Endothelial cell of umbilical vein (primary cell): Measurements from ENCODE around the gene MYO1E. TPM values are rescaled to one million over a fixed set of nuclear protein-coding genes. Genes with fewer than 3 reads are reported as not detected.

Experiments
- BruUV-seq: library from RNA; stranded (reverse); fragments of 400-500 nt; replicated peaks from 2 replicates; lab custom pipeline; 2021; lab: Mats Ljungman, UMichigan
- CTCF ChIA-PET: fragments of 300-600, 350-600 bp; sonication (Branson Sonifier 250); formaldehyde crosslinking; loops from one replicate; lab custom pipeline; 2021; ENCODE audit warnings: antibody characterized with exemption, inconsistent platforms; lab: Charles Lee
- POLR2A ChIA-PET: fragments of 300-600, 350-600 bp; sonication (Branson Sonifier 250); formaldehyde crosslinking; loops from one replicate; lab custom pipeline; 2021; ENCODE audit warnings: antibody characterized with exemption, inconsistent platforms; lab: Charles Lee
- DNase-seq: peaks from one replicate; pipeline ENCODE4 v3.0.0-alpha.2; 2011; ENCODE audit warnings: low read depth, low spot score
- FAIRE-seq: peaks from 2 replicates; lab custom pipeline; 2011; peaks lifted over from hg19 to GRCh38; lab: Jason Lieb, UNC
- H2AFZ ChIP-seq: 2 replicates; pipeline ENCODE4 v1.6.0; 2012; ENCODE audit warnings: low read depth, low read length, control low read depth, inconsistent platforms
- H3K27ac ChIP-seq: 2 replicates; pipeline ENCODE4 v1.5.1; 2011; ENCODE audit warnings: low read depth, mild to moderate bottlenecking, control low read depth, low read length, moderate library complexity; ENCODE audit not compliant: insufficient read depth
- H3K27me3 ChIP-seq, 2 experiments: 2 replicates each; pipeline versions ENCODE4 v1.6.0 to v1.6.1; 2011; ENCODE audit warnings: low read length in 2 of 2, mixed read lengths in 1 of 2; ENCODE audit not compliant: control insufficient read depth in 2 of 2, insufficient read depth in 2 of 2
- H3K36me3 ChIP-seq, 2 experiments: 2 replicates in 1 of 2; 3 replicates in 1 of 2; pipeline ENCODE4 v1.5.1; 2011; ENCODE audit warnings: low read length in 2 of 2, mild to moderate bottlenecking in 1 of 2, moderate library complexity in 1 of 2; ENCODE audit not compliant: control insufficient read depth in 2 of 2, insufficient read depth in 2 of 2; ENCODE audit errors: extremely low read depth in 1 of 2
- H3K4me1 ChIP-seq: 3 replicates; pipeline ENCODE4 v1.5.1; 2011; ENCODE audit warnings: mild to moderate bottlenecking, low read length; ENCODE audit not compliant: control insufficient read depth, insufficient read depth; ENCODE audit errors: extremely low read depth
- H3K4me2 ChIP-seq: 2 replicates; pipeline ENCODE4 v1.6.1; 2011; ENCODE audit warnings: low read length, control low read depth, mixed read lengths; ENCODE audit not compliant: insufficient read depth
- H3K4me3 ChIP-seq, 3 experiments: fragments of 200-600 bp in 1 of 3; sonication (generic), shearing (Covaris generic) in 1 of 3; replicated peaks in 1 of 3; 2 replicates each; pipeline ENCODE4 v1.5.1; 2011 to 2016; ENCODE audit warnings: control low read depth in 3 of 3, low read length in 3 of 3, mild to moderate bottlenecking in 2 of 3, inconsistent platforms in 1 of 3, low read depth in 1 of 3, moderate library complexity in 1 of 3; ENCODE audit not compliant: insufficient read depth in 1 of 3
- H3K79me2 ChIP-seq: 2 replicates; pipeline ENCODE4 v1.6.0; 2012; ENCODE audit warnings: low read length, inconsistent platforms; ENCODE audit not compliant: control insufficient read depth, insufficient read depth
- H3K9ac ChIP-seq: replicated peaks from 2 replicates; pipeline ENCODE3; 2011; ENCODE audit warnings: low read length, control low read depth; ENCODE audit not compliant: insufficient read depth; ENCODE audit errors: extremely low read depth
- H3K9me1 ChIP-seq: replicated peaks from 3 replicates; pipeline ENCODE4 v1.6.0; 2011; ENCODE audit warnings: mild to moderate bottlenecking, low read length; ENCODE audit not compliant: control insufficient read depth, insufficient read depth; ENCODE audit errors: extremely low read depth
- H3K9me3 ChIP-seq: replicated peaks from 2 replicates; pipeline ENCODE4 v1.5.1; 2012; ENCODE audit warnings: low read length, inconsistent platforms; ENCODE audit not compliant: control insufficient read depth, insufficient read depth
- H4K20me1 ChIP-seq: replicated peaks from 2 replicates; pipeline ENCODE3; 2011; ENCODE audit warnings: mild to moderate bottlenecking, low read length; ENCODE audit not compliant: control insufficient read depth, insufficient read depth; ENCODE audit errors: extremely low read depth
- CTCF ChIP-seq, 2 donors: IDR thresholded peaks; 1 replicate in 1 of 2; 2 replicates in 1 of 2; pipeline ENCODE4 v1.5.1; 2011; ENCODE audit warnings: low read length in 2 of 2, mild to moderate bottlenecking in 2 of 2, moderate library complexity in 2 of 2, control low read depth in 1 of 2, inconsistent platforms in 1 of 2, low read depth in 1 of 2; ENCODE audit not compliant: insufficient read depth in 1 of 2; ENCODE audit errors: extremely low read depth in 1 of 2
- EZH2 ChIP-seq: IDR thresholded peaks from 2 replicates; pipeline ENCODE4 v1.6.1; 2012; ENCODE audit warnings: borderline replicate concordance, low read depth, mild to moderate bottlenecking, moderate library complexity, low read length, inconsistent platforms; ENCODE audit not compliant: severe bottlenecking
- FOS ChIP-seq: IDR thresholded peaks from 2 replicates; pipeline ENCODE4 v1.6.1; 2011; ENCODE audit warnings: mild to moderate bottlenecking, low read length, moderate library complexity, borderline replicate concordance; ENCODE audit not compliant: insufficient read depth
- GATA2 ChIP-seq: IDR thresholded peaks from 2 replicates; pipeline ENCODE4 v1.7.0; 2011; ENCODE audit warnings: low read depth, mild to moderate bottlenecking, moderate library complexity, mixed read lengths, low read length; ENCODE audit not compliant: insufficient read length, insufficient read depth
- JUN ChIP-seq: IDR thresholded peaks from 2 replicates; pipeline ENCODE4 v1.6.1; 2011; ENCODE audit warnings: borderline replicate concordance, low read depth; ENCODE audit not compliant: insufficient read length, insufficient read depth
- MAX ChIP-seq: IDR thresholded peaks from 2 replicates; pipeline ENCODE4 v1.6.1; 2011; ENCODE audit not compliant: insufficient read depth, insufficient read length
- MYC ChIP-seq: IDR thresholded peaks from one replicate; pipeline ENCODE4 v1.6.1; 2011; ENCODE audit warnings: mild to moderate bottlenecking, low read depth, low read length
- POLR2A ChIP-seq: IDR thresholded peaks from 2 replicates; pipeline ENCODE4 v1.6.1; 2012; ENCODE audit warnings: low read depth, mild to moderate bottlenecking, control low read depth, low read length
- POLR2AphosphoS5 ChIP-seq: IDR thresholded peaks from 2 replicates; pipeline ENCODE4 v1.6.1; 2012; ENCODE audit warnings: low read depth, mild to moderate bottlenecking, control low read depth, low read length, moderate library complexity; ENCODE audit not compliant: insufficient read depth
- dilution Hi-C: fragments of 300-500 bp; cut with MboI; formaldehyde crosslinking; loops from one replicate; pipeline ENCODE4 v1.15.0; 2019; ENCODE audit warnings: low sequenced_read_pairs; ENCODE audit not compliant: extremely low pct_ligation_motif_present
- intact Hi-C: fragments of 100-400 bp; cut with micrococcal nuclease; formaldehyde crosslinking; loops from one replicate; pipeline ENCODE4 v1.10.0; 2022
- polyA plus RNA-seq, 4 experiments: library from polyadenylated mRNA; depleted of rRNA in 3 of 4; stranded (reverse) in 3 of 4; unstranded in 1 of 4; fragments of >200 nt; gene quantifications; 2 replicates each; pipeline versions ENCODE4 v1.2.1 to v1.2.3, GENCODE V29; 2011 to 2012; ENCODE audit warnings: missing spikeins in 1 of 4
- total RNA-seq: library from RNA; stranded (reverse); gene quantifications from 2 replicates; pipeline ENCODE4 v1.2.3, GENCODE V29; 2021

MYO1E gene
- total and polyA plus RNA-seq, 2 donors (not counting 3 experiments of a cell fraction or from before 2014, with no cell fraction given) = 31.6 to 218 TPM

GRCh38 chr15:59354417-59355031, 18.1 kb downstream of the MYO1E start:
- intact Hi-C loops (no loop called here), dilution Hi-C loops (no loop called here)
- peaks cover 4% of the 10 kb centered on the region for H4K20me1 ChIP-seq
- no TSS peak for BruUV-seq
- H3K9me1 ChIP-seq = no peaks in the 10 kb centered on the region
- H3K27me3 ChIP-seq = no peaks in the 10 kb centered on the region
- DNase-seq = no peak
- no peak for FAIRE-seq
- H3K4me3 ChIP-seq = no peak overlapping the region
- peaks cover 44% of the 10 kb centered on the region for H3K4me1 ChIP-seq
- no peak overlapping the region for H3K27ac ChIP-seq
- TF ChIP-seq FOS (no peak), JUN (no peak), EZH2 (no peak), MAX (no peak), MYC (no peak), GATA2 (no peak), POLR2A (no peak), POLR2AphosphoS5 (no peak), CTCF (IDR thresholded peaks at IDR 0.05; ENCODE audit: extremely low read depth in 1 of 2, insufficient read depth in 1 of 2, low read depth in 1 of 2, low read length in 2 of 2) (no peak)
- ChIA-PET POLR2A (interaction anchor here (1.1 kb wide), 1 partner anchor 18 kb away, joined by 3 read pairs; the partner anchor contains the start of gene MYO1E), CTCF (no interaction called here)
- H3K79me2 ChIP-seq = peaks cover 67% of the 10 kb centered on the region
- H3K4me2 ChIP-seq = no peak overlapping the region
- H3K9ac ChIP-seq = no peak overlapping the region
- H3K9me3 ChIP-seq = no peaks in the 10 kb centered on the region
- H2AFZ ChIP-seq = no peak overlapping the region
- no peaks in the 10 kb centered on the region for H3K36me3 ChIP-seq
